Measurements from ENCODE around the gene TOP1. TPM values are rescaled to one million over a fixed set of nuclear protein-coding genes. Genes with fewer than 3 reads are reported as not detected.
A peak's percentile ranks its signal among the peaks of the same experiment; 100 is the strongest.

Gene TOP1
- total RNA-seq, 1 donor from 2014 or later = 33.4 TPM

- no peak for DNase-seq
These were observed 23.9 kb upstream of the TOP1 start for GRCh38 chr20:41004531-41005360.

- peak; percentile 31 for DNase-seq
These were observed 23.3 kb upstream of the TOP1 start for GRCh38 chr20:41005361-41005729.

- DNase-seq = no peak
These were observed 22.3 kb upstream of the TOP1 start for GRCh38 chr20:41006126-41006935.

GRCh38 chr20:41006936-41007474, 21.6 kb upstream of the TOP1 start:
- no peak for DNase-seq

GRCh38 chr20:41007481-41007880, 21.1 kb upstream of the TOP1 start:
- DNase-seq = no peak

- DNase-seq = no peak
These were observed 18.7 kb upstream of the TOP1 start for GRCh38 chr20:41009946-41010345.

GRCh38 chr20:41011551-41012067, 17.0 kb upstream of the TOP1 start:
- DNase-seq = no peak

GRCh38 chr20:41014561-41015088, 14.0 kb upstream of the TOP1 start:
- no peak for DNase-seq

GRCh38 chr20:41017448-41018042, 11.1 kb upstream of the TOP1 start:
- no peak for DNase-seq

GRCh38 chr20:41018153-41018552, 10.5 kb upstream of the TOP1 start:
- DNase-seq = no peak

- DNase-seq = no peak
These were observed 5.1 kb upstream of the TOP1 start for GRCh38 chr20:41023549-41023948.

GRCh38 chr20:41027366-41027765, 1.3 kb upstream of the TOP1 start:
- no peak for DNase-seq

- no peak for DNase-seq
These were observed 707 bp upstream of the TOP1 start for GRCh38 chr20:41027872-41028358.

- peak; percentile 35 for DNase-seq
These were observed 704 bp downstream of the TOP1 start for GRCh38 chr20:41029150-41029901.

- no peak for DNase-seq
These were observed 1.4 kb downstream of the TOP1 start for GRCh38 chr20:41030061-41030460.

- no peak for DNase-seq
These were observed 2.1 kb downstream of the TOP1 start for GRCh38 chr20:41030531-41031242.

- no peak for DNase-seq
These were observed 2.6 kb downstream of the TOP1 start for GRCh38 chr20:41031243-41031619.

GRCh38 chr20:41032271-41032670, 3.6 kb downstream of the TOP1 start:
- DNase-seq = no peak

GRCh38 chr20:41034239-41034638, 5.6 kb downstream of the TOP1 start:
- DNase-seq = no peak

GRCh38 chr20:41035207-41035606, 6.6 kb downstream of the TOP1 start:
- no peak for DNase-seq

- no peak for DNase-seq
These were observed 8.6 kb downstream of the TOP1 start for GRCh38 chr20:41037179-41037578.

Measured in skin of body (tissue), 2 donors.